ENCODE data around the gene PPARG. TPM values are rescaled to one million over a fixed set of nuclear protein-coding genes. Genes with fewer than 3 reads are reported as not detected.
"Not testable (repeated sequence)": the region's sequence is repeated elsewhere in the genome, so short reads cannot be mapped to it uniquely, and the experiment has no call there.

Gene PPARG
- total RNA-seq, 1 donor from 2014 or later = 80.7 TPM

DNA sequence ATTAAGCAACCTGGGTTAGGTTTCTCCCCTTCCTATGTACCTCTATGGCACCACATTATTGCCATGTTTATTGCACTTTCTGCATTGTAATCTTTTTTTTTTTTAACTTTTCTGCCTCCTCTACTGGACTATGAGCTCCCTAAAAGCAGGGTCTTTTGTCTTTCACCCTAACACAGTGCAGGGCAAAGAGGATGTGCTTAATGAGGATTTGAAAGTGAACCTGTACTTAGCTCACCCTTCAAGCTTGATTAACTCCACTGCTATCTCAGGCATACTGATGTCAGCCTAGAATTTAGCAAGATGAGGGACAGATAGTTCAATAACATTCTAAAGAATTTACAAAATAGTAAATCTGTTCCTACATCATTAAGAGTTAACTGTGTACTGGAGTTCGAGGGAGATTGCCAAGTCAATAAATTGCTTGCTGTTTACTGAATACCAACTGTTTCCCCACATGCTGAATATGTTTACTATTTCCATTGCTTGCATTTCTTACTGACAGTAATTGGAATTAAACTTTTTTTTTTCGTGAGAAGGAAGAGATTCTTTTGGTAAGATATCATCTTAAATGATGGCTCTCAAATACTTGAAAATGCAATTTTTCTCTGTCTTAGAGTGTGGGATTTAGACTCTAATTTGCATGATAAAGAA, 15.7 kb upstream of the PPARG start:
- intact Hi-C loops (cut with DNase I) = no loop called here
- ATAC-seq = no peak
- no peaks in the 10 kb centered on the region for H3K27me3 ChIP-seq
- TF ChIP-seq, protein P1, sequence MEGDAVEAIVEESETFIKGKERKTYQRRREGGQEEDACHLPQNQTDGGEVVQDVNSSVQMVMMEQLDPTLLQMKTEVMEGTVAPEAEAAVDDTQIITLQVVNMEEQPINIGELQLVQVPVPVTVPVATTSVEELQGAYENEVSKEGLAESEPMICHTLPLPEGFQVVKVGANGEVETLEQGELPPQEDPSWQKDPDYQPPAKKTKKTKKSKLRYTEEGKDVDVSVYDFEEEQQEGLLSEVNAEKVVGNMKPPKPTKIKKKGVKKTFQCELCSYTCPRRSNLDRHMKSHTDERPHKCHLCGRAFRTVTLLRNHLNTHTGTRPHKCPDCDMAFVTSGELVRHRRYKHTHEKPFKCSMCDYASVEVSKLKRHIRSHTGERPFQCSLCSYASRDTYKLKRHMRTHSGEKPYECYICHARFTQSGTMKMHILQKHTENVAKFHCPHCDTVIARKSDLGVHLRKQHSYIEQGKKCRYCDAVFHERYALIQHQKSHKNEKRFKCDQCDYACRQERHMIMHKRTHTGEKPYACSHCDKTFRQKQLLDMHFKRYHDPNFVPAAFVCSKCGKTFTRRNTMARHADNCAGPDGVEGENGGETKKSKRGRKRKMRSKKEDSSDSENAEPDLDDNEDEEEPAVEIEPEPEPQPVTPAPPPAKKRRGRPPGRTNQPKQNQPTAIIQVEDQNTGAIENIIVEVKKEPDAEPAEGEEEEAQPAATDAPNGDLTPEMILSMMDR (IDR thresholded peaks at IDR 0.05) = no peak
- H3K9me3 ChIP-seq = no peaks in the 10 kb centered on the region
- H3K36me3 ChIP-seq = no peaks in the 10 kb centered on the region
- H3K4me1 ChIP-seq = no peaks in the 10 kb centered on the region
- H3K27ac ChIP-seq = no peak overlapping the region
- no peak overlapping the region for H3K4me3 ChIP-seq
- DNase-seq = no peak

DNA sequence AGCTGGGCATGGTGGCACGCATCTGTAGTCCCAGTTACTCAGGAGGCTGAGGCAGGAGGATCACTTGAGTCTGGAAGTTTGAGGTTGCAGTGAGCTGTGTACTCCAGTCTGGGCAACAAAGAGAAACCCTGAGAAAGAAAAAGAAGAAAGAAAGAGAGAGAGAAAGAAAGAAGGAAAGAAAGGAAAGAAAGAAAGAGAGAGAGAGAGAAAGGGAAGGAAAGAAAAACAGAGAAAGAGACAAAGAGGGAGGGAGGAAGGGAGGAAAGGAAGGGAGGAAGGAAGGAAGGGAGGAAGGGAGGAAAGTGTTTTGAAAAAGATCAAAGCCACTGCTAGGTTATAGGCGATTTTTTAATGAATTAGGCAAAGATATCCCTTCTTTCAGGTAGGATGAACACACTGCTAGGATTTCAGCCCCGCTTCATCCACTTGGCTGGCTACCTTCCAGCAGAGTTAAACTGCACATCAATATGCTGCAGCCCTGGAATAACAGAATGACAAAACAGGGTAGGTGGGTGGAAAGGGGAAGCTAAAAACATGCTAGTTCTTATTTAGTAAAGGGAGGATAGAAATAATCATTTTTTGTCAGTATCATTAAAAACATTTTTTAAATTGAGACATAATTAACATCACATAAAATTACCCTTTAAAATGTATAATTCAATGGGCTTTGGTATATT, 12.8 kb upstream of the PPARG start:
- no peaks in the 10 kb centered on the region for H3K27me3 ChIP-seq
- H3K4me1 ChIP-seq = no peaks in the 10 kb centered on the region
- H3K9me3 ChIP-seq = no peaks in the 10 kb centered on the region
- H3K27ac ChIP-seq = no peak overlapping the region
- DNase-seq (no peak), ATAC-seq (no peak)
- no peaks in the 10 kb centered on the region for H3K36me3 ChIP-seq
- intact Hi-C loops (cut with DNase I) = no loop called here
- H3K4me3 ChIP-seq = no peak overlapping the region
- TF ChIP-seq, protein P1 (IDR thresholded peaks at IDR 0.05) = no peak

DNA sequence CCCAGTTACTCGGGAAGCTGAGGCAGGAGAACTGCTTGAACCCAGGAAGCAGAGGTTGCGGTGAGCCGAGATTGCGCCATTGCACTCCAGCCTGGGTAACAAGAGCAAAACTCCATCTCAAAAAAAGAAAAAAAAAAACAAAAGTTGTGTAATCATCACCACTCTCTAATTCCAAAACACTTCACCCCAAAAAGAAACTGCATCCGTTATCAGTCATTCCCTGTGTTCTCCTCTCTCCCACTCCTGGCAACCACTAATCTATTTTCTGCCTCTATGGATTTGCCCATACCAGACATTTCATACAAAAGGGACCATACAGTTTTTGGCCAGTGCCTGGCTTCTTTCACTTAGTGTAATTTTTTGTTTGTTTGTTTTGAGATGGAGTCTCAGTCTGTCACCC, 12.0 kb upstream of the PPARG start:
- H3K4me3 ChIP-seq; H3K36me3 ChIP-seq; H3K27ac ChIP-seq; H3K4me1 ChIP-seq; H3K27me3 ChIP-seq; intact Hi-C loops (cut with DNase I); DNase-seq; ATAC-seq; H3K9me3 ChIP-seq: not testable (repeated sequence)

DNA sequence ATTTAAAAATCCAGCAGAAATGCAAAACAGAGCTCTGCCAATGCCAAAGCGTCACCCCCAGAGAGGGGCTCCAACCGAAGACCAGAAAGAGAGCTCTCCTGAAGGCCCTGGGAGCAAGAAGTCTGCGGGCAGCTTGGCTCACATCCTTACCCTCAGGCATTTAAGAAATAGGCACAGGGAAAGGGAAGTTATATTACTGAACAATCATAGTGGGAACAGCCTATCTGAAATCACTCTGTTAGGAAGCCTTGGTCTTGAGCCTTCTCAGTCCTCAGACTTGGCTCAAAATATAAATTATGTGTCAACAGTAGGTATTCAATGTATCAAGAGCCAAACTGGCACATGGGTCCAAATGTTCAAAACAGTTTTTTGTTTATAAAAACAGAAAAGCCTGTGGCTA, 10.3 kb upstream of the PPARG start:
- TF ChIP-seq, protein P1 (IDR thresholded peaks at IDR 0.05) = no peak
- ATAC-seq = no peak

DNA sequence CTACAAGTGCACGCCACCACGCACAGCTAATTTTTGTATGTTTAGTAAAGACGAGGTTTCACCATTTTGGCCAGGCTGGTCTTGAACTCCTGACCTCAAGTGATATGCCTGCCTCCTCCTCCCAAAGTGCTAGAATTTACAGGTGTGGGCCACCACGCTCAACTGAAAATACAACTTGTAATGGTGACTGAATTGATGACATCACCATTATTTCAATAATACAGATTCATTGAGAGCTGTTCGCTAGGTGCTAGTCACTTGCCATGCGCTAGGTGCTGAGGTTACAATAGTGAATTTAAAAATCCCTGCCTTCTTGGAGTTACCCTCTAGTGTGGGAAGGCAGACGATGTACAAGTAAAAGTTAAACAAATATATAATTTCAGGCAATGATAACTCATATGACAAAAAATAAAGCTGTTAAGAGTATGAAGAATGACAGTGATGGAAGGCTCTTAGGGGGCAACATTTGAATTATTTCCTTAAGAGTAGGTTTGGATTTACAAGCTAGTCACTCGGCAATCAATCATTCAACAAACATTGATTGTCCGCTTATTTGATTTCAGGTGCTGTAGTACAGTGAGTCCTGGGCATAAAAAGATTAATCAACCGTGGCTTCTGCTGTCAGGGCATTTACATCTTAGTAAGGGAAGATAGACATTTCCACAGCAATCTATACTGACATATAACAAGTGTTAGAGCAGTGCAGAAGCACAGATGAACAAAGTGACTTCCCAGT, 9.1 kb upstream of the PPARG start:
- TF ChIP-seq, protein P1 (IDR thresholded peaks at IDR 0.05) = no peak
- no peaks in the 10 kb centered on the region for H3K36me3 ChIP-seq
- intact Hi-C loops (cut with DNase I) = no loop called here
- H3K4me3 ChIP-seq = no peak overlapping the region
- no peak overlapping the region for H3K27ac ChIP-seq
- ATAC-seq (no peak), DNase-seq (no peak)
- H3K9me3 ChIP-seq = no peaks in the 10 kb centered on the region
- no peaks in the 10 kb centered on the region for H3K4me1 ChIP-seq
- H3K27me3 ChIP-seq = no peaks in the 10 kb centered on the region

More for the DNA sequence above, 10.3 kb upstream of the PPARG start:
- DNase-seq = no peak
- Histone ChIP-seq H3K4me3 (no peak overlapping the region), H3K36me3 (no peaks in the 10 kb centered on the region), H3K9me3 (no peaks in the 10 kb centered on the region), H3K4me1 (no peaks in the 10 kb centered on the region), H3K27me3 (no peaks in the 10 kb centered on the region), H3K27ac (no peak overlapping the region)
- intact Hi-C loops (cut with DNase I) = no loop called here

DNA sequence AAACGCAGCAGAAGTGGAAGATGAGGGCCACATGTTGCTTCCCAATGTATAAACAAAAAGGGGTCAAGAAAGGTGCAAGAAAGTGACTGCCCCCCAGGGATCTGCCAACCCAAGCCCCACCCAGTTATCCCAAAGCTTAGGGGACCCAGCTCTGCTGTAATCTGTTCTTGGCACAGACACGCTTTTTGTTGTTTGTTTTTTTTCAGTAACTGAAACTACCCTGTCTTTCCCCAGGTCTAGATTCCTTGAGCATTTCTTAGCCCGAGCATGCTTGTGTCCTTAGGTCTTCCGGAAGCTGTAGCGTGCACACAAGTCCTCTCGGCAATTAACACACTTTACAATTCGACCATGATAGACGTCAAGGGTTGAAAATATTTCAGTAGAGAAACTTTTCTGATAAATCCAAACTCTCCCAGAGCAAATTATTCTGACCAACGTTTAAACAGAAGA, 8.5 kb upstream of the PPARG start:
- no peaks in the 10 kb centered on the region for H3K9me3 ChIP-seq
- no peaks in the 10 kb centered on the region for H3K36me3 ChIP-seq
- DNase-seq (no peak), ATAC-seq (no peak)
- H3K27ac ChIP-seq = no peak overlapping the region
- no peak overlapping the region for H3K4me3 ChIP-seq
- TF ChIP-seq, protein P1 (IDR thresholded peaks at IDR 0.05) = no peak
- no peaks in the 10 kb centered on the region for H3K27me3 ChIP-seq
- H3K4me1 ChIP-seq = no peaks in the 10 kb centered on the region
- intact Hi-C loops (cut with DNase I) = no loop called here

Measured in upper lobe of right lung (tissue), 1 donor.